Spleen (tissue), 7 donors: ENCODE data around the gene FBLN7.

Experiments used
- POLR2A ChIP-seq, 3 donors: fragments of 450-650 bp; IDR thresholded peaks; one replicate each; pipeline ENCODE4 v1.5.1; 2017; ENCODE audit warnings: antibody characterized with exemption in 3 of 3, mild to moderate bottlenecking in 1 of 3
- POLR2AphosphoS5 ChIP-seq, 3 donors: sonication (generic); formaldehyde crosslinking; IDR thresholded peaks; one replicate each; pipeline ENCODE4 v1.5.1; 2017; ENCODE audit warnings: antibody characterized with exemption in 3 of 3
- TF ChIP-seq, protein P1 (sequence below), 11 experiments: fragments of 200-600 bp in 7 of 11; fragments of 450-650 bp in 4 of 11; sonication (generic) in 4 of 11; IDR thresholded peaks in 8 of 11; conservative IDR thresholded peaks in 3 of 11; 1 replicate in 7 of 11; 2 replicates in 4 of 11; pipeline versions ENCODE4 v1.4.0 to v1.8.0; 2016 to 2021; ENCODE audit warnings: antibody characterized with exemption in 11 of 11, inconsistent platforms in 4 of 11, mild to moderate bottlenecking in 1 of 11
- donor health status: DM: no; HTN: no; CAD: no; lungs with moderate emphysema.
- donor health status: DM: no; HTN: no; CAD: no.
- donor health status: DM: no; HTN: no; CAD: no.

DNA sequence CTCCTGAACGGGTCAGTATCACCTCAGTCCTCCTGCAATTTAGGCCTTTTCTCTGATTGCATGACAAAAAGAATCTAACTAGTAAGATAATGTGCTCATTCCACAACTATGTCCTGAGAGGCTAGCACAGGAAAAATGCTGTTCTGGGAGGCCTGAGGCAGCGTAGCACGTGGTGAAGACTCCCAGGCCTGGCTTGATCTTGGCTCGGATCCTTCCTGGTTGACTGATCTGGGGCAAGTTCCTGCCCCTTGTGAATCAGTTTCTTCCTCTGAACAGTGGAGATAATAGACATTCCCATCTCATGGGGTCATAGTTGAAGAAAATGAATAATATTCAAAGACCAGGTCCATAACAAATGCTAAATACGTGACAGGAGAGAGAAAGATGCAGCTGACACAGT, 12.3 kb downstream of the FBLN7 start:
- TF ChIP-seq, protein P1, sequence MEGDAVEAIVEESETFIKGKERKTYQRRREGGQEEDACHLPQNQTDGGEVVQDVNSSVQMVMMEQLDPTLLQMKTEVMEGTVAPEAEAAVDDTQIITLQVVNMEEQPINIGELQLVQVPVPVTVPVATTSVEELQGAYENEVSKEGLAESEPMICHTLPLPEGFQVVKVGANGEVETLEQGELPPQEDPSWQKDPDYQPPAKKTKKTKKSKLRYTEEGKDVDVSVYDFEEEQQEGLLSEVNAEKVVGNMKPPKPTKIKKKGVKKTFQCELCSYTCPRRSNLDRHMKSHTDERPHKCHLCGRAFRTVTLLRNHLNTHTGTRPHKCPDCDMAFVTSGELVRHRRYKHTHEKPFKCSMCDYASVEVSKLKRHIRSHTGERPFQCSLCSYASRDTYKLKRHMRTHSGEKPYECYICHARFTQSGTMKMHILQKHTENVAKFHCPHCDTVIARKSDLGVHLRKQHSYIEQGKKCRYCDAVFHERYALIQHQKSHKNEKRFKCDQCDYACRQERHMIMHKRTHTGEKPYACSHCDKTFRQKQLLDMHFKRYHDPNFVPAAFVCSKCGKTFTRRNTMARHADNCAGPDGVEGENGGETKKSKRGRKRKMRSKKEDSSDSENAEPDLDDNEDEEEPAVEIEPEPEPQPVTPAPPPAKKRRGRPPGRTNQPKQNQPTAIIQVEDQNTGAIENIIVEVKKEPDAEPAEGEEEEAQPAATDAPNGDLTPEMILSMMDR (IDR thresholded peaks at IDR 0.05 in 8 of 11, conservative IDR thresholded peaks at IDR 0.05 in 3 of 11) = no peak
- TF ChIP-seq POLR2AphosphoS5 (IDR thresholded peaks at IDR 0.05) = peak in 1 of 3 donors; percentile 23
- no peak for TF ChIP-seq POLR2A (IDR thresholded peaks at IDR 0.05)
